HTR-8/SVneo (cell line): ENCODE results near the gene S100G.

Experiments
- DNase-seq: peaks from one replicate; pipeline ENCODE4 v3.0.0; 2011; ENCODE audit warnings: low spot score, mixed read lengths; ENCODE audit not compliant: insufficient read length
- FAIRE-seq: peaks from 2 replicates; lab custom pipeline; 2011; peaks lifted over from hg19 to GRCh38; lab: Jason Lieb, UNC

S100G gene

DNA sequence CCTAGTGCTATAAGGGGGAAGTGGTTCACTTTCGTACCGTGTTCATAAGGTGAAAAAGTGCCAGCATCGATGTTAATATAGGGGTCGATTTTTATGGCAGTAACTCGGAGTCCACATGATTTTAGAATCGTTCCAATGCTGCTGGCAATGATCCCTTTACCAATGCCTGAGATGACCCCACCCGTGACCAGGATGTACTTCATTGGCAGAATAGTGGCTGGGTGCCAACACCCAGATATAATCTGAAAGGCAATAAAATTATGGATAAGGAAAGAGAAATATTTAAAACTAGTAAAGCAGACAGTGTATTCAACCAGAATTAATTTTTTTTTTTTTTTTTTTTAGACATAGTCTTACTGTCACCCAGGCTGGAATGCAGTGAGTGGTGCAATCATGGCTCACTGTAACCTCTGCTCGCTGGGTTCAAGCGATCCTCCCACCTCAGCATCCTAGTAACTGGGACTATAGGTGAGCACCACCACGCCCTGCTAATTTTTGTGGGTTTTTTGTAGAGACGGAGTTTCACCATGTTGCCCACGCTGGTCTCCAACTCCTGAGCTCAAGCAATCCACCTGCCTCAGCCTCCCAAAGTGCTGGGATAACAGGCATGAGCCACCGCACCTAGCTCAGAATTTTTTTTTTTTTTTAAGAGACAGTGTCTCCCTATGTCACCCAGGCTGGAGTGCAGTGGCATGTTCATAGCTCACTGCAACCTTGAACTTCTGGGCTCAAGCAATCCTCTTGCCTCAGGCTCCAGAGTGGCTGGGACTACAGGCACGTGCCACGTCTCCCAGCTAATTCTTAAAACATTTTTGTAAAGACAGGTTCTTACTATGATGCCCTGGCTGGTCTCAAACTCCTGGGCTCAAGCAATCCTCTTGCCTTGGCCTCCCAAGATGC, 53.0 kb downstream of the S100G start:
- FAIRE-seq, result no peak
- DNase-seq, result no peak
